SK-MEL-5 (cell line): ENCODE data around the gene ACACA. TPM values are rescaled to one million over a fixed set of nuclear protein-coding genes. Genes with fewer than 3 reads are reported as not detected.

ENCODE experiments used
- DNase-seq: peaks from one replicate; pipeline ENCODE4 v3.0.0-alpha.2; 2016; ENCODE audit warnings: low read depth, low spot score
- in situ Hi-C: cut with HindIII; loops from 2 replicates; pipeline ENCODE4 v1.10.0; 2016; ENCODE audit warnings: low sequenced_read_pairs, high pct_unique_total_duplicates, low pct_unique_long_range_greater_than_20kb
- total RNA-seq: library from RNA; depleted of rRNA; stranded (reverse); fragments of >200 nt; shearing (Covaris generic); gene quantifications from 2 replicates; pipeline ENCODE4 v1.2.3, GENCODE V29; 2014

Gene ACACA
- total RNA-seq, 1 experiment from 2014 or later = 37.8 TPM

- in situ Hi-C loops = no loop called here
- no peak for DNase-seq
These were observed 296.6 kb downstream of the ACACA start for GRCh38 chr17:37109731-37110710.

- in situ Hi-C loops = no loop called here
- DNase-seq = no peak
These were observed 297.5 kb downstream of the ACACA start for GRCh38 chr17:37109106-37109505.

- in situ Hi-C loops = no loop called here
- no peak for DNase-seq
These were observed 299.1 kb downstream of the ACACA start for GRCh38 chr17:37107406-37108083.

- no peak for DNase-seq
- in situ Hi-C loops = no loop called here
These were observed 300.6 kb downstream of the ACACA start for GRCh38 chr17:37106049-37106448.

- in situ Hi-C loops = no loop called here
These were observed 303.4 kb downstream of the ACACA start for GRCh38 chr17:37103231-37103630.

GRCh38 chr17:37101306-37101705 lies 305.3 kb downstream of the ACACA start:
- in situ Hi-C loops = no loop called here
- no peak for DNase-seq

More at GRCh38 chr17:37103231-37103630, 303.4 kb downstream of the ACACA start:
- no peak for DNase-seq

GRCh38 chr17:37100231-37100630 lies 306.4 kb downstream of the ACACA start:
- in situ Hi-C loops = no loop called here
- no peak for DNase-seq

GRCh38 chr17:37098910-37099664 lies 307.5 kb downstream of the ACACA start:
- in situ Hi-C loops = no loop called here
- no peak for DNase-seq

GRCh38 chr17:37098152-37098551 lies 308.5 kb downstream of the ACACA start:
- in situ Hi-C loops = no loop called here

GRCh38 chr17:37097154-37097553 lies 309.5 kb downstream of the ACACA start:
- in situ Hi-C loops = no loop called here
- no peak for DNase-seq

More at GRCh38 chr17:37098152-37098551, 308.5 kb downstream of the ACACA start:
- DNase-seq = no peak

- in situ Hi-C loops = no loop called here
- no peak for DNase-seq
These were observed 310.6 kb downstream of the ACACA start for GRCh38 chr17:37096071-37096470.

- in situ Hi-C loops = no loop called here
These were observed 312.2 kb downstream of the ACACA start for GRCh38 chr17:37094391-37094790.

GRCh38 chr17:37092701-37093100 lies 313.9 kb downstream of the ACACA start:
- no peak for DNase-seq
- in situ Hi-C loops = no loop called here

More at GRCh38 chr17:37094391-37094790, 312.2 kb downstream of the ACACA start:
- DNase-seq = peak; percentile 96

GRCh38 chr17:37092071-37092470 lies 314.6 kb downstream of the ACACA start:
- DNase-seq = no peak
- in situ Hi-C loops = no loop called here

GRCh38 chr17:37090941-37091340 lies 315.7 kb downstream of the ACACA start:
- no peak for DNase-seq
- in situ Hi-C loops = no loop called here

GRCh38 chr17:37089956-37090355 lies 316.7 kb downstream of the ACACA start:
- DNase-seq = peak; percentile 53
- in situ Hi-C loops = no loop called here

- DNase-seq = peak; percentile 16
- in situ Hi-C loops = no loop called here
These were observed 317.7 kb downstream of the ACACA start for GRCh38 chr17:37088913-37089312.

GRCh38 chr17:37088459-37088858 lies 318.2 kb downstream of the ACACA start:
- in situ Hi-C loops = no loop called here
- DNase-seq = no peak
